Endometrium (tissue), 2 donors: ENCODE results near the gene PCSK2.

ENCODE experiments used
- FAIRE-seq: peaks from 2 replicates; lab custom pipeline; 2012; peaks lifted over from hg19 to GRCh38; lab: Jason Lieb, UNC
- donor health status: control.
- donor health status: control.

PCSK2 gene

DNA sequence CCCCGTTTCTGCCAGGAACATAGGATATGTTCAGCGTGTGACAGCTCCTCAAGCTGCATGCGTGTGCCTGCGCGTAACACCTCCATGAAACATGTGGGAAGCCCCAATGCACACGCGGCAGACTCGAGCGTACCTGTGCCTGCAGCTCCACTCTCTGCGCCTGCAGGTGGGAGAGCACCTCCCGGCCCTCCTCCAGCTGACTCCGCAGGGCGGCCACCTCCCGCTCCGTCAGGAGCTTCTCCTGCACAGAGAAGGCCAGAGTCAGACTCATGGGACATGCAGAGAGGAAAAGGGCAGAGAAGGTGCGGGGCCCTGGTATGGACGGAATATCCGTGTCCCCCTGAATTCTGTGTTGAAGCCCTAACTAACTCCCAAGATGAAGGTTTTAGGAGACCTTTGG is 281.9 kb downstream of the PCSK2 start:
- no peak for FAIRE-seq

DNA sequence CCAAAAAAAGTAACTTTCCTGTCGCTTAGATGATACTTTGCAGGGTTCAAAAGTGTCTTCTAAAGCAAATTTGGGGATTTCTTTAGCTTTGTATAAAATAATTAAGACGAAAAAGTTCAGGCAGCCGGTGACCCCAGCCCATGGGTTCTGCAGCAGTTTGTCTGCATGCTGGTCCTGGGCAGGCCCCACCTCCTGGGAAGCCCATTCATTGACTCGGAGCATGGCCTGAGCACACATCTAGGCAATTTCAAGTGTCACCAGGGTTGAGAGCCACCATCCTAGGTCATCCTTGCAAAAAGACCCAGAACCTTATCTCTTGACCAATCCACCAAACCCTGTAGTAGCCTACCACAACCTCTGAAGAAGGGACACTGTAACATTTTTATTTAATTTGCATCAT is 283.7 kb downstream of the PCSK2 start:
- FAIRE-seq = no peak

DNA sequence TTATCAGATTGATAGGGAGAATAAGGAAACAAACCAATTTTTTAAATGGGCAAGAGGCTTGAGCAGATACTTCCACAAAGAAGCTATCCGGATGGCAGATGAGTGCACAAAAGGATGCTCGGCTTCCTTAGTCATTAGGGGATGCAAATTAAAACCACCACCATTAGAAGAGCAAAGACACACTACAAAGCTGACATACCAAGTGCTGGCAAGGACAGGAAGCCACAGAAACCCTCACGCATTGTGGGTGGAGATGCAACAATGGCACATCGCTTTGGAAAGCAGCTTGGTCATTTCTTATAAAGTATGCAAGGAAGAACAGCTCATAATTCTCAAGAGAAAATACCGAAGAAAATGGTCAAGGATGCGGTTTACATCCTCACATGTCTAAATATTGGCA is 284.6 kb downstream of the PCSK2 start:
- no peak for FAIRE-seq

DNA sequence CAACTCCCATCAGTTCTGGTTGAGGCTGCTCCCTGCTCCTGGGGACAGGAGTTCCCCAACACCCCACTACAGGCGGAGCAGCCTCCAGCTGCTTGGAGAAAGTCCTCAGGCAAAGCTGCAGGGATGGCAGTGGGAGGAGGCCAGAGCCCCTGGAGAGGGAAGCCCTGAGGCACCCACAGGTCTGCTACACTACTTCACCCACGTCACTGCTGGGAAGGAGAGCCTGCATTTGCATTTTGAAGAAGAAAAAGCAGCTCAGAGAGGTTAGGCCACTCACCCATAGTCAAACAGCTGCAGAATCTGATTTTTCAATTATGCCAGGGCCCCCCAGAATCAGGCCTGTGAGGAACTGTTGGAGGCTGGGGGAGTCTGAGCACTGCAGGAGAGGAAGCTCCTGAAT is 287.1 kb downstream of the PCSK2 start:
- no peak for FAIRE-seq

DNA sequence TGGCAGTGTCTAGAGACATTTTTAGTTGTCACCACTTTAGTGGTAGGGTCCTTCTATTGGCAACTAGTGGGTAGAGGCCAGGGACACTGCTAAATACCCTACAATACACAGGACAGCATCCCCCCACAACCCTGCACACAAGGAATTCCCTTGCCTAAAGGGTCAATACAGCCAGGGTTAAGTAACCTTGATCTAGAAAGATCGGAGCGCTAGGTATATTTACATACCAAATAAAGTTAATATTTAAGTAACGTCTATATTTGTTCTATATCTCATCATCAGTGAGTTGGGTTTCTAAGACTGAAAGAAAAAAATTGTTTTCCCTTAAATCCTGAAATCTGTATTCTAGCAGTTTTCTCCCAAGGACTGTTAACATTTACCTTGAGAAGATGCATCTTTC is 288.2 kb downstream of the PCSK2 start:
- no peak for FAIRE-seq

DNA sequence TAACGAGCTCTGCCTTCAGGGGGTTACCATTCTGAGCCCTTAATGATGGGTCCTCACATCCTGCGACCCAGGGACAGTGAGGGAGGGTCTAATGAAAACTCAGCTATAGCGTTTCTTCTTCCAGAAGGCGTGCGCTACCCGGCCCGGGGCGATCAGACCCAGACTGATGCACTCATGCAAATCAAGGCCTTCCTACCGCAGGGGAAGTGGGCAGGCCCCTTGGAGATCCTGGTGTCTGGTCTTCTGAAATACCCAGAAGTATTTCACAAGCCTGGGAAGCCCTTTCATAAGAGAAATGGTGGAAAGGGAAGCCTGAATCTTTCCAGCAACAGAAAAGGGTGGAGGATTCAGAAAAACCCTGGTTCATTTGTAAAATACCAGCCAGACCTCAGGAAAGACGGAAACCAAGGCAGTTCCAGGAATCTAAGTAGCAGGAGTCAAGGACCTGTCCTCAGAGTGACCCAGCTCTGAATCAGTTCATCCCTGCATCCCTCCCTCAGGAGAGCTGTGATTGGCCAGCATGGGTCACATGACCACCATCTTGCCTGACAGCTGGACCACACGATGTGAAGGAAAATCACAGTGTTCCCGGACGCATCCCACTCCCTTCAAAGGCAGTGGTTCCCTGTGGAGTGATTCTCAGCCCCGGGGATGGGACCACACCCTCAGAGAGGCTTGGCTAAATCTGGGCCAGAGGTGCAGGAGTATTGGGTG is 291.7 kb downstream of the PCSK2 start:
- no peak for FAIRE-seq

DNA sequence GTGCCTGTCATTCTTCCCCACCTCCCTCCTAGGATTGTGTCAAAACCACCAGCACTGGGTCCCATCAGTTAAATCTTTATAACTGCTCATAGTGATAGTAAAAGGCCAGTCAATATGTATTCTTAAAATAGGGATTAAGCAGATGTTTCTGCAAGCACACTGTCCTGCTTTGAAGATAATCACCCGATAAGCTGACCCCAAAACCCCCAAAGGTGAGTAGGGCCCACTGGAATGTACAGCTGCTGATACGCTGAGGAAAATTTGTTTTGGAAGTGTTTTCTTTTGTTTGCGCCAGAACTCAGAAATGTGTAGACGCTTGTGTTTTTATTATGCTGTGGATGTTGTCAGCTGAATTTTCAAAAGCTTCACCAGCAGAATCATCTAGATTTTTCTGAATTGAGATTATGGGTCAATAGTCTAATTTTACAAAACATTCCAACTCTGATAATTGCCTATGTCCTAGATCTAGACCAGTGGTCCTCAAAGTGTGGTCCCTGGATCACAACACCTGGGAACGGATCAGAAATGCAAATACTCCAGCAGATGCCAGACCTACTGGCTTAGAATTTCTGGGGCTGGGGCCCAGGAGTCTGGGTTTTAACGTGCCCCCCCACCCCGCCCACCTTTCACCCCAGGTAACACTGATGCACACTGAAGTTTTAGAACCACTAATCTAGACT is 292.9 kb downstream of the PCSK2 start:
- FAIRE-seq = no peak

DNA sequence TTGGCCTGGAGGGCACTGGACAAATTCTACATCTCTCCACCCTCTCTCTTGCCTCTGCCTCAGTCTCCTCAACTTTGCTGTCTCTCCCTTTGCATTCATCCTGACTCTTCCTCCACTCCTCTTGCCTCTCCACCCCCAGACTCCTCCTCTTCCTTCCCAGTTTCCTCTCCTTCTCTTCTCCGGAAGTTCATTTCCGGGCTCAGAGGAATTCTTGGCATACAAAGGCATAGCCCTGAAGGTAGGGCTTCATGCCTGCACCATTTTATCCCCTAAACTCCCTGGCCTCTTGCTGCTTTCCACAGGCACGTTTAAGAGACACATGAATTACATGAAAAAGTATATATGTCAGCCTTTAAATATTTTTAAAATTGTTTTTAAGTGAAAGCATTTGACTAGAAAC is 293.7 kb downstream of the PCSK2 start:
- no peak for FAIRE-seq

DNA sequence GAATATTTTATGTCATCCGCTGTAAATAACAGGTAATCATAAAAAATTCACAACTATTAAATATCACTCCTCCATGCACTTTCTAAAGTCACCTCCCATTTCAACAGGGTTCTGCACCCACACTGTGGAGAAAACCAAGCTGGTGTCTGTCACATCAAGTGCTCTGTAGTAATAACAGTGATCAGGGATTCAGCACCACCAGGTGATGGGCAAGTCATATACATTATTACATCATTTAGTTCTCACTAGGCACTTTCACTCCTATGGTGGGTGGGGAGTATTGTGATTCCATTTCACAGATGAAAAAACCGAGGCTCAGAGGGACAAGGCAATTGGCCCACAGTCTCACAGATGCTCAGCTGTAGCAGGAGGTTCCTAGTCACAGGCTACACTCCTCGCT is 295.7 kb downstream of the PCSK2 start:
- no peak for FAIRE-seq

DNA sequence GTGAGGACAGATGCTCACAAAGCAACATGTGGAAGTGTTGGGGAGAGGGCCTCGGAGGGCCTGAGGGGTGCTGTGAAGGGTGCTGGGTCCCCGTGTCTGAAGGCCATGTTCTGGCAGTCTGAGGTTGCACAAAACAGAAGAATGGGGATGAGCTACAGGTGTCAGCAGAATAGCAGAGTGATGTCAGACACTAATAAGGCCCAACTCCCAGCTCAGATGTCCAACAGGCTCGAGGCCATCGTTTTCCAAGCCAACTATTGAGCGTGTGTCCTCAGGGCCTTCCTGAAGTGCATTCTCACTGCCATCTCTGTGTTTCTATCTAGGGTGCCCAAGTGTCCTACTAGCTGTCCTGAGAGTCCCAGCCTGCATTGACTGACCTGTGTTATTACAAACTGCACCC is 296.5 kb downstream of the PCSK2 start:
- no peak for FAIRE-seq

DNA sequence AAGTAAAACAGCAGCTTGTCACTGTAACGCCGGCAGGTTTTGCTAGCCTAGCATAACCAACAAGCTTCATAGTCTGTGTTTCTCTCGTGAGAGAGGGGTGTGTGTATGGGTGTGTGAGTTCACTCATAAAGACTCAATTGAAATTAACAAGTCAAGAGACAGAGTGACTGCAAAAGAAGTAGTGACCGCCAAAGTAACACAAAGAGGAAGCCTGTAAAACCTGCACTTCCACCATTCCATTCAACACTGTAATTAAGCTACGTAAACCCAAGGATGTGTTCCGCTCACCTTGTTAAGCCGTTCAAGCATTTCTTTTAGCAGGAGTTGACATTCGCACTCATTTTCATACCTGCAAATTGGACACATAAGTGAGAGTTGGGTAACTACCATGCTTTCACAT is 297.7 kb downstream of the PCSK2 start:
- no peak for FAIRE-seq

DNA sequence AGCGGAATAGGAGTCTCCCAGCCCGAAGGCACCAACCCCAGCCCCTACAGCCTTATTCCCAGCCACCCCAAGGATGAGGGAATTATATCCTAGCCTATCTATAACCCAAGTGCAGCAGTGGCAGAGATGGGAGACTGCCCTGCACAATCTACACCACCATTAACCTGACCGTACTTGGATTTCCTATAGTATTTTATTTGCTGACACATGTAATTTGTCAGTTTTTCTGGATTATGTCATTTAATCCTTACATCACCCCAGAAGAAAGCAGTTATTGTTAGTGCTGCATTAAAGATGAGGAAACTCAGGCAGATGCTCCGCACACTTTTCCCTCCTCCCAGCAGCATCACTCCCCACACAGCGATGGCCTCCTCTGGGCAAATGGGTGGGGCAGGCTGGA is 298.3 kb downstream of the PCSK2 start:
- FAIRE-seq = no peak

DNA sequence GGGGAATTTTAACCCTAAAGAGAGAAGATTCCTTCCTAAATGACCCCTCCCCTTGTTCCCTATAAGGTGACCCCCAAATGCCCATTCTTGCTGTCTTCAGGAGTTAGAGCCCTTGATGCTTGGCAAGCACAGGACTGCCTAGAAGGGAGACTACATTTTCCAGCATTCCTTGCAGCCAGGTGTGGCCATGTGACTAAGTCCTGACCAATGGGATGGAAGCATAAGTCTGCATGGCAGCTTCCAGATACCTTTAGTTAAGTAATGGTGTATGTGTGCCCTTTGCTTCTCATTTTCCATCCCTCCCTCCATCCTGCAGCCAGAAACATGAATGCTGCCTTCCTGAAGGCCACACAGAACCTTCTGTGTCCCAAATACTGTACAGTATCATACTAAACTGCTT is 298.8 kb downstream of the PCSK2 start:
- FAIRE-seq = no peak

DNA sequence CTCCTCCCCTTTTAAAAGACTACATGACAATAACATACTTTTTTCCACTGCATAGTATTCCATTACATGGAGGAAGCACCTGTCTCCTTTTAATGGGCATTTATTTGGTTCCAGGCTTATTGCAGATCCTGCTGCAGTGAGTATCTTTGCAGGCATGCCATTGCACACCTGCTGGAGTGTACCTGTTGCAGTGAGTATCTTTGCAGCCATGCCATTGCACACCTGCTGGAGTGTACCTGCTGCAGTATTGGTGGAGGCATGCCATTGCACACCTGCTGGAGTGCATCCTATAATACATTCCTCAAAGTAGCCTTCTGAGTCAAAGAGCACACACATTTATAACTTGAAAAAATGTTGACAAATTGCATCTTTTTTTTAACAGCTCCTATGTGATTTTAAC is 302.7 kb downstream of the PCSK2 start:
- FAIRE-seq = no peak

DNA sequence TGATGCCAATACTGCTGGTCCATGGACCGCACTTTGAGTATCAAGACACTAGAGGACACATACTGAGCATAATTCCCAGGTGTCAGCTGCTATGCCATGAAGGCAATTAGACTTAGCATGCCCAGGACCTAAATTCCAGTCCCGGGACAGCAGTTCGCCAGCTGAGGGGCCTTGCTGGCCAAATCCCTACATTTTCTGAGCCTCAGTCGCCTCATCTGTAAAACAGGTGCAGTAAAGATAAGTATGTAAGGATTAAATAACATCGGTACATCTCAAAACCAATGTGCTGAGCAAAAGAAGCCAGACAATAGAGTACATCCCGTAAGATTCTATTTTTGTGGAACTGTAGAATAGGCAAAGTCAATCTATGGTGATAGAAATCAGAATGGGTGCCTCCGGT is 303.3 kb downstream of the PCSK2 start:
- FAIRE-seq = no peak

DNA sequence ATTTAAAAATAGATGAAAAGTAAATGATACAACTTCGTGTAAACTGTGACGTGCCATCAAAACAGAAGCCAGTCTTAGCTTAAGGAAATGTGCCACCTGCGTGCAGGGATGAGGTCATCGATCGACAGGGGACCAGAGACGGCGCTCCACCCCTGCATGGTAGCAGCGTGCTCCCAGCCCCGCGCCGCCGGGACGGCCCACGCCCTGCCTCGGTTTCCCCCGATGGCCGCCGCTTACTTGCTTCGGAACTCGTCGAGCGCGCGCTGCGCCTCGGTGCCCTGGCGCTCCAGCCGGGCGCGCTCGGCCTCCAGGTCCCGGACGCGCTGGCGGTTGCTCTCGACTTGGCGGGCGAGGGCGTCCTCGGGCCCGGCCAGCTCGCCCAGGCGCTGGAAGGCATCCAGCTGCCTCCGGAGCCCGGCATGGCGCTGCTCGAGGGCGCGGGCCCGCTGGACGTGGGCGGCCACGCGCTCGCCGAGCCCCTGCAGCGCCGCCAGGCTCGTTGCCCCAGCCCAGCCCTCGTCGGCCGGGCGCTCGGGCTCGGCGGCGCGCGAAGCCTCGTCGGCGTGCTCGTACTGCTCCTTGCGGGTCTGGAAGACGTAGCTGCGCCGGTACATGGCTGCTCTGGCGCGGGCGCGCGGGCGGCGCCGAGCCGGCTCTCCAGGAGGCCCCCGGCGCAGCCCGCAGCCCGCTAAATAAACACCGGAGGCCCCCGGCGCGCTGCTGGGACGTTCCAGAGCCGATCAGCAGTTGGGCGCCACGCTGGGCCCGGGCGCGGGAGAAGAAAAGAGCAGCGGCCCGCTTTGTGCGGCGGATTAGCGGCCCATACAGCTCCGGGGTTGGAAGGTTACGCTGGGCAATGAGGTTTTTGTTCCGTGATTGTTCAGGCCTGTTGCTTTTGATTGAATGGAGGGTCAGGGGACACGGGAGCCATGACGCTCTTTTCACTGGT is 304.1 kb downstream of the PCSK2 start, which contains the start of gene BFSP1:
Gene BFSP1, minus strand, starts transcription at position 664 of the 949 bp plus-strand sequence. Its CDS starts 50 bp downstream, at position 614.
- FAIRE-seq = no peak

DNA sequence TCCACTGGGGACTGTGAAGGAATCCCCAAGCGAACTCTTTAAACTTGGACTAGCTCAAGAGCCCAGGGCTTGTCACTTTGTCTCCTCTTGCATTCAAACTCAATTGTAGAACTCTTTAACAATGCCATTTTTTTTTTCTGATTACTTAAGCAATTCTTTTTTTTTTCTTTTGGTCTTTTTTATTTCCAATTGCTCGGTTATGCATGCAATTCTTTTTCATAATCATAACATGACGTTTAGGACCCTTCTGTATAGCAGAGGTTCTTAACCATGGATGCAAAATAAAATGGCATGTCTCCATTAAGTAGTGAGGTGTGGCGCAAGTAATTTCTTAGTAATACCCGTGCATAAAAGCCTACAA is 304.8 kb downstream of the PCSK2 start:
- FAIRE-seq = no peak

DNA sequence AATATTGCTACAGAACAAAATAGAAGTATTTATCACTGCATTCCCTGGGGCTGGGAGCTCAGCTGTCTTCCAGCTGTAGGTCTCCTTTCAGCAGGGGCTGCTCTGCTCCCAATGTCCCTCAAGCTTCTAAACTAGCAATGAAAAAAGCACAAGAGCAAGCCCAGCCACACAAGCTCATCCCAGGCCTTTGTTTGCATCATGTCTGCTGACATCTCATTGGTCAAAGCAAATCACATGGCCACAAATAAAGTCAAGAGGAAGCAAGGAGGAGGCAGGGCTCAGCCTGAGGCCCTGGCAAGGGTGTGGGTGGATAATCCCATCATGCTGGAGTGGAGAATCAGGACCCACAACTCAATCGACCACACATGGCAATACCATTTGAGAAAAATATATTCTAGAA is 306.6 kb downstream of the PCSK2 start:
- no peak for FAIRE-seq

DNA sequence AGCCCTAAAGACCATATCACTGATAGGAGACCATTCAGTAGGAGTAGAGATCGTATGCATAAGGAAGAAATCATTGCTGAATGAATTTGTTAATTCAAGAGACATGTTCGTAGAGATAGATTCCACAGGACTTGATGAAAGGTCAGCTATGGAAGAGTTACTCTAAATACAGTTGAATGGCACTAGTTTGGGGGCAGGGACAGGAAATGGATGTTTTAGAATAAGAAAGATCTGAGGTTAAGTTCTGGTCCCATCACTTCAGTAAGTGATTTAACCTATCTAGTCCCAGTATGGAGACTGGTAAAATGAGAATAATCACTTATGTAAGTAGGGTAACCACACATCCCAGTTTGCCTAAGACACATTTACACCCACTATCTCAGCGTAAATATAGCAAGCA is 307.2 kb downstream of the PCSK2 start:
- no peak for FAIRE-seq
